ENCODE results near the gene JUN.

DNA sequence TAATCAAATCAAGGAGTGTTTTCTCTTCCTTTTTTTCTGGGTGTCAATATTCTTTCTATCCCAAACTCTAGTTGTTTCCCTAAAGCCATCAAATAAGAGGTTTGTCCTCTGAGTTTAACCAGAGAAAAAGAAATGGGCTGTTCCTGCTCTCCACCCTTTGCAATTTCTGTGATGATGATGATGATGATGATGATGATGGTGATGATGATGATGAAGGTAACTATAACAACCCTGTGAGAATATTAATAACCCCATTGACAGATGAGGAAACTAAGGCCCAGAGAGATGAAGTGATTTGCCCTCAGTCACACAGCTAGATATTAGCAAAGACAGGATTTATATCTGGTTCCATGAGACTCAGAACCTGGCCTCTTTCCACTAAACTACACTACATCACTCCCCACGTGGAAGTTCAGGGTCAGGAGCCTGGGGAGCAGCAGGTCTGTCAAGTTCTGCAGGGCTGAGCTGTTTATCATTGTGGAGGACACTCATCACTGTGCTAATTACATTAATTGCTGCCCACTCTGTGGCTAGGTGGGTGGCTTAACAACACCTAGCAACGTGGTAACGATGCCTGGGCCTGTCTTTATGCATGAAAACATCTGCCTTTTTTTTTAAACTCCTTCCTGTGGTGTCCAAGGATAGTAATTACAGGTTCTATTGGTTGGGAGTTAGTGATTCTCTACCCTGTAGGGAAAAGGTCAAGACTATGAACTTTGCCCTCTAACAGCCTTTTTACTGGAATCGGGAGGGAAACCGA is 19.0 kb upstream of the JUN start:
- TF ChIP-seq POLR2A (IDR thresholded peaks at IDR 0.05; ENCODE audit: low read length), result no peak
- no peak for TF ChIP-seq GATA1 (IDR thresholded peaks at IDR 0.05; ENCODE audit: low read depth, low read length)
